HepG2 (cell line): ENCODE results near the gene ZBTB17. TPM values are rescaled to one million over a fixed set of nuclear protein-coding genes. Genes with fewer than 3 reads are reported as not detected.

Source experiments
- AHR ChIP-seq: IDR thresholded peaks from 2 replicates; pipeline ENCODE4 v1.6.1; 2018; ENCODE audit warnings: missing genetic modification reagents, missing compliant biosample characterization
- CSRNP2 ChIP-seq: sonication (generic); formaldehyde crosslinking; conservative IDR thresholded peaks from 2 replicates; pipeline ENCODE4 v1.8.0; 2022; ENCODE audit warnings: low read depth, missing genetic modification reagents
- ETS1 ChIP-seq: sonication (generic); formaldehyde crosslinking; IDR thresholded peaks from 2 replicates; pipeline ENCODE4 v1.4.0; 2020; ENCODE audit warnings: missing genetic modification reagents
- FOSL2 ChIP-seq: sonication (generic); formaldehyde crosslinking; IDR thresholded peaks from 2 replicates; pipeline ENCODE4 v1.4.0; 2020; ENCODE audit warnings: missing genetic modification reagents
- FUBP1 ChIP-seq: sonication (generic); formaldehyde crosslinking; IDR thresholded peaks from 2 replicates; pipeline ENCODE4 v1.5.1; 2020; ENCODE audit warnings: missing genetic modification reagents, mild to moderate bottlenecking, borderline replicate concordance
- KDM2A ChIP-seq: sonication (generic); formaldehyde crosslinking; IDR thresholded peaks from 2 replicates; pipeline ENCODE4 v1.4.0; 2020; ENCODE audit warnings: low read depth, missing genetic modification reagents, borderline replicate concordance
- KDM4B ChIP-seq: sonication (generic); formaldehyde crosslinking; IDR thresholded peaks from 2 replicates; pipeline ENCODE4 v1.4.0; 2020; ENCODE audit warnings: missing genetic modification reagents
- MAF1 ChIP-seq: sonication (generic); formaldehyde crosslinking; IDR thresholded peaks from 2 replicates; pipeline ENCODE4 v1.5.0; 2020; ENCODE audit warnings: missing genetic modification reagents, borderline replicate concordance
- NR2C2 ChIP-seq: sonication (generic); formaldehyde crosslinking; IDR thresholded peaks from 2 replicates; pipeline ENCODE4 v1.4.0; 2020; ENCODE audit warnings: missing genetic modification reagents, mild to moderate bottlenecking, moderate library complexity, borderline replicate concordance
- RAD21 ChIP-seq: fragments of 450-650 bp; formaldehyde crosslinking; IDR thresholded peaks from 2 replicates; pipeline ENCODE4 v1.5.0; 2020; ENCODE audit warnings: mild to moderate bottlenecking
- RARA ChIP-seq: IDR thresholded peaks from 2 replicates; pipeline ENCODE4 v1.6.1; 2016; ENCODE audit warnings: missing genetic modification reagents, missing compliant biosample characterization
- RBFOX2 ChIP-seq: fragments of 200-400 bp; formaldehyde crosslinking; IDR thresholded peaks from 2 replicates; pipeline ENCODE4 v1.6.1; 2017; ENCODE audit warnings: low read depth, mild to moderate bottlenecking, low read length
- RELA ChIP-seq: sonication (generic); formaldehyde crosslinking; IDR thresholded peaks from 2 replicates; pipeline ENCODE4 v1.4.0; 2020; ENCODE audit warnings: missing genetic modification reagents
- STAT6 ChIP-seq: sonication (generic); formaldehyde crosslinking; IDR thresholded peaks from 2 replicates; pipeline ENCODE4 v1.4.0; 2020; ENCODE audit warnings: missing genetic modification reagents, mild to moderate bottlenecking, borderline replicate concordance
- TCF7L2 ChIP-seq: IDR thresholded peaks from 2 replicates; pipeline ENCODE4 v1.6.1; 2011; ENCODE audit warnings: mild to moderate bottlenecking, low read depth, low read length, moderate library complexity
- TEAD3 ChIP-seq: optimal IDR thresholded peaks from 2 replicates; pipeline ENCODE3; 2016; ENCODE audit warnings: borderline replicate concordance
- TMF1 ChIP-seq: sonication (generic); formaldehyde crosslinking; IDR thresholded peaks from 2 replicates; pipeline ENCODE4 v1.8.1; 2022; ENCODE audit warnings: low read depth, missing genetic modification reagents
- YEATS2 ChIP-seq: sonication (generic); formaldehyde crosslinking; IDR thresholded peaks from 2 replicates; pipeline ENCODE4 v1.4.0; 2020; ENCODE audit warnings: missing genetic modification reagents, borderline replicate concordance
- ZBTB42 ChIP-seq: sonication (generic); formaldehyde crosslinking; IDR thresholded peaks from 2 replicates; pipeline ENCODE4 v1.5.0; 2020; ENCODE audit warnings: mild to moderate bottlenecking, missing genetic modification reagents
- ZNF256 ChIP-seq: sonication (generic); formaldehyde crosslinking; conservative IDR thresholded peaks from 2 replicates; pipeline ENCODE4 v1.4.0; 2020; ENCODE audit warnings: missing genetic modification reagents
- ZNF343 ChIP-seq: sonication (generic); formaldehyde crosslinking; IDR thresholded peaks from 2 replicates; pipeline ENCODE4 v1.4.0; 2020; ENCODE audit warnings: mild to moderate bottlenecking, missing genetic modification reagents
- ZNF510 ChIP-seq: sonication (generic); formaldehyde crosslinking; IDR thresholded peaks from 2 replicates; pipeline ENCODE4 v1.4.0; 2020; ENCODE audit warnings: low read depth, mild to moderate bottlenecking, missing genetic modification reagents
- ZNF614 ChIP-seq: IDR thresholded peaks from 2 replicates; pipeline ENCODE4 v1.6.1; 2018; ENCODE audit warnings: missing biosample characterization, missing genetic modification reagents, inconsistent platforms, borderline replicate concordance
- ZNF674 ChIP-seq: sonication (generic); formaldehyde crosslinking; IDR thresholded peaks from 2 replicates; pipeline ENCODE4 v1.5.0; 2020; ENCODE audit warnings: low read depth, mild to moderate bottlenecking, missing genetic modification reagents
- ZNF746 ChIP-seq: sonication (generic); formaldehyde crosslinking; IDR thresholded peaks from 2 replicates; pipeline ENCODE4 v1.8.0; 2022; ENCODE audit warnings: mild to moderate bottlenecking, missing genetic modification reagents
- polyA plus RNA-seq, 8 experiments: library from polyadenylated mRNA; depleted of rRNA in 3 of 8; stranded (reverse) in 7 of 8; unstranded in 1 of 8; fragments of >200 nt; fragmentation: Illumina TruSeq in 4 of 8; extraction: Trizol in 4 of 8; gene quantifications; 2 replicates each; pipeline versions ENCODE4 v1.2.1 to v1.2.3, GENCODE V29; 2011 to 2016; ENCODE audit warnings: low read depth in 4 of 8, missing spikeins in 1 of 8, mixed read lengths in 1 of 8; ENCODE audit not compliant: insufficient read depth in 1 of 8
- total RNA-seq, 5 experiments: library from RNA; depleted of rRNA; stranded (reverse); fragments of >200 nt; fragmentation: Illumina TruSeq; extraction: Trizol; gene quantifications; 2 replicates each; pipeline ENCODE4 v1.2.3, GENCODE V29; 2016; ENCODE audit warnings: low read depth in 1 of 5

ZBTB17 gene
- total and polyA plus RNA-seq, 2 of the 13 experiments (the other 11 are each of a cell fraction or from before 2014, with no cell fraction given), result 16.7 to 17.0 TPM

GRCh38 chr1:16013220-16013907, 37.5 kb upstream of the ZBTB17 start (continued):
- TF ChIP-seq CSRNP2 (CRISPR knock-in tag) (no peak), ETS1 (CRISPR knock-in tag) (no peak), KDM2A (peak; percentile 5; the same call in 1 of the 2 replicates), RARA (CRISPR knock-in tag) (peak; percentile 25; the same call in 1 of the 2 replicates), AHR (CRISPR knock-in tag) (no peak), ZNF256 (no peak), ZNF746 (CRISPR knock-in tag) (no peak), NR2C2 (no peak), RBFOX2 (peak; percentile 51; the same call in 1 of the 2 replicates), RAD21 (CRISPR knock-in tag) (no peak), ZBTB42 (CRISPR knock-in tag) (no peak), KDM4B (CRISPR knock-in tag) (no peak), YEATS2 (CRISPR knock-in tag) (no peak), MAF1 (CRISPR knock-in tag) (no peak), ZNF510 (CRISPR knock-in tag) (no peak), FUBP1 (CRISPR knock-in tag) (no peak), RELA (CRISPR knock-in tag) (no peak), TEAD3 (peak; percentile 40), TMF1 (CRISPR knock-in tag) (no peak), TCF7L2 (no peak), STAT6 (CRISPR knock-in tag) (no peak), ZNF343 (CRISPR knock-in tag) (no peak), FOSL2 (CRISPR knock-in tag) (peak; percentile 88), ZNF614 (CRISPR knock-in tag) (no peak), ZNF674 (CRISPR knock-in tag) (no peak)
